ENCODE measurements around the gene SKP1.

GRCh38 chr5:134116789-134117761 is 59.7 kb downstream of the SKP1 start:
- TF ChIP-seq CTCF (IDR thresholded peaks at IDR 0.05), result no peak
- TF ChIP-seq EP300 (IDR thresholded peaks at IDR 0.05; ENCODE audit: low read depth), result no peak
- no peak for TF ChIP-seq POLR2A (IDR thresholded peaks at IDR 0.05)
- TF ChIP-seq POLR2AphosphoS5 (IDR thresholded peaks at IDR 0.05), result no peak

Data from transverse colon (tissue), 4 donors.